ENCODE measurements around the gene POU2AF1. TPM values are rescaled to one million over a fixed set of nuclear protein-coding genes. Genes with fewer than 3 reads are reported as not detected.

Gene POU2AF1
- polyA plus RNA-seq, 1 donor (not counting 4 experiments of a cell fraction or from before 2014, with no cell fraction given), result not detected

DNA sequence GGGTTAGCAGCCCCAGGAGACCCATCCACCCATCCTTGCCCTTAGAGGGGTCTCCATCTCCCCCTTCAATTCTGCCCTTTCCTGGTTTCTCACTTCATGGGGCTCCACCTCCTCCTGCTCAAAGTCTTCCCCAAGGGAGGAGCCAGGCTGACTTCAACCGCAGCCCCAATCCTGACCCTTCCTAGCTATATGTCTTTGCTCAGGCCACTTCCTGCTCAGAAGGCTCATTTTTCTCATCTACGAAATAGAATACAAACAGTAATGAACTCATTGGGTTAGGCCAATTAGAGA lies 24.5 kb downstream of the POU2AF1 start:
- FAIRE-seq, result no peak

DNA sequence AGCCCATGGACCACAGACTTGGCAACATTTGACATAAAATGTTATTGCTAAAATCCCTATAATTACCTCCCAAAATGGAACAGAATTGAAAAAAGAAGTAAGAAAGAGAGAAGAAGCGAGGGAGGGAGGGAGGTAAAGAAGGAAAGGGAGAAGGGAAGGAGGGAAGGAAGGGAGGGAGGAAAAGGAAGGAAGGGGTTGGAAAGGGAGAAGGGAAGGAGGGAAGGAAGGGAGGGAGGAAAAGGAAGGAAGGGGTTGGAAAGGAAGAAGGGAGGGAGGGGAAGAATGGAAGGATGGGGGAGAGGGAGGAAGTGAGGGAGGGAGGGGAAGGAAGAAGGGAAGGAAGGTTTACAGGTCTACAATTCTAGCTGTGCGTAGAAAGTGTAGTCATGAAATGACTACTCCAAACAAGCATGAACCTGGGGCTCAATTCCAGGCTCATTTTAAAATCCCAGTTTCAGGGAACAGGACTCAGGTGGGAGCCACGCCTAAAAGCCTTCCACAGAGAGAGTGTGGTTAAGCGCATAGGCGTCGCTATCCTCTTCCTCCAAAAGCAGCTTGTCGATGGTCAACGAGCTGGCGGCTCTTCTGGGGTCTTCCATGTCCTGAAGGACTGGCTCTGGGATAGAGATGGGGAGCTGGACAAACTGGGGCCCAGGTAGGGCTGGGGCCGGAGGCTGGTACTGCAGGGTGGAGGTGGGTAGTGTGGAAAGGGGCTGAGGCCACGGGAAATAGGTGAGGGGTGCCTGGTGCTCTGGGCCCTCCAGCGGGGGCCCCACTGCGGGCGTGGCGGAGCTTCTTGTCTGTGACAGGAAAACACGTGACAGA lies 25.1 kb downstream of the POU2AF1 start:
- no peak overlapping the region for H3K9ac ChIP-seq (ENCODE audit: control insufficient read depth, extremely low read depth, insufficient read depth, low read length)
- no peak overlapping the region for H3K27ac ChIP-seq (ENCODE audit: control insufficient read depth, insufficient read depth, low read length)
- H2AFZ ChIP-seq (ENCODE audit: control insufficient read depth, low read length), result no peak overlapping the region
- H3K9me3 ChIP-seq (ENCODE audit: control insufficient read depth, low read depth, low read length), result no peaks in the 10 kb centered on the region
- no peaks in the 10 kb centered on the region for H4K20me1 ChIP-seq (ENCODE audit: control insufficient read depth, extremely low read depth, insufficient read depth, low read length)
- FAIRE-seq (no peak), DNase-seq (ENCODE audit: low read depth, low spot score) (no peak)
- H3K27me3 ChIP-seq (ENCODE audit: control insufficient read depth, extremely low read depth, insufficient read depth, low read length), result peaks cover 3% of the 10 kb centered on the region
- no peaks in the 10 kb centered on the region for H3K4me1 ChIP-seq (ENCODE audit: control insufficient read depth, extremely low read depth, insufficient read depth, low read length)
- no peak overlapping the region for H3K4me3 ChIP-seq (ENCODE audit: control insufficient read depth in 2 of 3, extremely low read depth in 1 of 3, insufficient read depth in 2 of 3, low read depth in 1 of 3, low read length in 3 of 3)
- H3K9me1 ChIP-seq (ENCODE audit: control insufficient read depth, extremely low read depth, insufficient read depth, low read length), result no peaks in the 10 kb centered on the region
- no peak overlapping the region for H3K4me2 ChIP-seq (ENCODE audit: control insufficient read depth, extremely low read depth, insufficient read depth, low read depth, low read length)
- H3K79me2 ChIP-seq (ENCODE audit: control insufficient read depth, insufficient read depth, low read length), result no peaks in the 10 kb centered on the region
- H3K36me3 ChIP-seq (ENCODE audit: control insufficient read depth in 2 of 2, extremely low read depth in 1 of 2, insufficient read depth in 2 of 2, low read length in 2 of 2), result no peaks in the 10 kb centered on the region
- dilution Hi-C loops (cut with MboI; ENCODE audit: extremely low pct_ligation_motif_present, low sequenced_read_pairs), result no loop called here
- TF ChIP-seq EZH2 (IDR thresholded peaks at IDR 0.05; ENCODE audit: low read length), result no peak
- TF ChIP-seq, protein P1, sequence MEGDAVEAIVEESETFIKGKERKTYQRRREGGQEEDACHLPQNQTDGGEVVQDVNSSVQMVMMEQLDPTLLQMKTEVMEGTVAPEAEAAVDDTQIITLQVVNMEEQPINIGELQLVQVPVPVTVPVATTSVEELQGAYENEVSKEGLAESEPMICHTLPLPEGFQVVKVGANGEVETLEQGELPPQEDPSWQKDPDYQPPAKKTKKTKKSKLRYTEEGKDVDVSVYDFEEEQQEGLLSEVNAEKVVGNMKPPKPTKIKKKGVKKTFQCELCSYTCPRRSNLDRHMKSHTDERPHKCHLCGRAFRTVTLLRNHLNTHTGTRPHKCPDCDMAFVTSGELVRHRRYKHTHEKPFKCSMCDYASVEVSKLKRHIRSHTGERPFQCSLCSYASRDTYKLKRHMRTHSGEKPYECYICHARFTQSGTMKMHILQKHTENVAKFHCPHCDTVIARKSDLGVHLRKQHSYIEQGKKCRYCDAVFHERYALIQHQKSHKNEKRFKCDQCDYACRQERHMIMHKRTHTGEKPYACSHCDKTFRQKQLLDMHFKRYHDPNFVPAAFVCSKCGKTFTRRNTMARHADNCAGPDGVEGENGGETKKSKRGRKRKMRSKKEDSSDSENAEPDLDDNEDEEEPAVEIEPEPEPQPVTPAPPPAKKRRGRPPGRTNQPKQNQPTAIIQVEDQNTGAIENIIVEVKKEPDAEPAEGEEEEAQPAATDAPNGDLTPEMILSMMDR (optimal IDR thresholded peaks at IDR 0.05 in 1 of 3, IDR thresholded peaks at IDR 0.05 in 1 of 3, conservative IDR thresholded peaks at IDR 0.05 in 1 of 3; ENCODE audit: extremely low read depth in 1 of 3, insufficient read depth in 2 of 3, low read length in 3 of 3), result no peak

More for the DNA sequence above, 24.5 kb downstream of the POU2AF1 start:
- H3K27me3 ChIP-seq (ENCODE audit: control insufficient read depth, extremely low read depth, insufficient read depth, low read length), result peaks cover 3% of the 10 kb centered on the region
- H3K9ac ChIP-seq (ENCODE audit: control insufficient read depth, extremely low read depth, insufficient read depth, low read length), result no peak overlapping the region
- no peaks in the 10 kb centered on the region for H3K9me3 ChIP-seq (ENCODE audit: control insufficient read depth, low read depth, low read length)
- H3K4me2 ChIP-seq (ENCODE audit: control insufficient read depth, extremely low read depth, insufficient read depth, low read depth, low read length), result no peak overlapping the region
- dilution Hi-C loops (cut with MboI; ENCODE audit: extremely low pct_ligation_motif_present, low sequenced_read_pairs), result no loop called here
- H3K79me2 ChIP-seq (ENCODE audit: control insufficient read depth, insufficient read depth, low read length), result no peaks in the 10 kb centered on the region
- TF ChIP-seq, protein P1 (optimal IDR thresholded peaks at IDR 0.05 in 1 of 3, IDR thresholded peaks at IDR 0.05 in 1 of 3, conservative IDR thresholded peaks at IDR 0.05 in 1 of 3; ENCODE audit: extremely low read depth in 1 of 3, insufficient read depth in 2 of 3, low read length in 3 of 3), result no peak
- no peak for TF ChIP-seq EZH2 (IDR thresholded peaks at IDR 0.05; ENCODE audit: low read length)
- DNase-seq (ENCODE audit: low read depth, low spot score), result no peak
- no peak overlapping the region for H3K4me3 ChIP-seq (ENCODE audit: control insufficient read depth in 2 of 3, extremely low read depth in 1 of 3, insufficient read depth in 2 of 3, low read depth in 1 of 3, low read length in 3 of 3)
- H3K27ac ChIP-seq (ENCODE audit: control insufficient read depth, insufficient read depth, low read length), result no peak overlapping the region
- no peak overlapping the region for H2AFZ ChIP-seq (ENCODE audit: control insufficient read depth, low read length)
- no peaks in the 10 kb centered on the region for H3K9me1 ChIP-seq (ENCODE audit: control insufficient read depth, extremely low read depth, insufficient read depth, low read length)
- no peaks in the 10 kb centered on the region for H3K4me1 ChIP-seq (ENCODE audit: control insufficient read depth, extremely low read depth, insufficient read depth, low read length)
- H4K20me1 ChIP-seq (ENCODE audit: control insufficient read depth, extremely low read depth, insufficient read depth, low read length), result no peaks in the 10 kb centered on the region
- H3K36me3 ChIP-seq (ENCODE audit: control insufficient read depth in 2 of 2, extremely low read depth in 1 of 2, insufficient read depth in 2 of 2, low read length in 2 of 2), result no peaks in the 10 kb centered on the region

Data from keratinocyte (primary cell).